HCT116 (cell line): ENCODE results near the gene RASSF5. TPM values are rescaled to one million over a fixed set of nuclear protein-coding genes. Genes with fewer than 3 reads are reported as not detected.

Source experiments
- ATAC-seq: fragments of 200-7000 bp; cut with Tn5 transposase; 2 replicates; pipeline ENCODE4 v1.9.1; 2020; ENCODE audit warnings: mild to moderate bottlenecking, moderate library complexity
- BruUV-seq: library from RNA; stranded (reverse); fragments of 400-500 nt; replicated peaks from 2 replicates; lab custom pipeline; 2021; lab: Mats Ljungman, UMichigan
- CTCF ChIA-PET: fragments of 300-600 bp; sonication (Branson Sonifier 250); formaldehyde crosslinking; loops from one replicate; lab custom pipeline; 2021; ENCODE audit warnings: antibody characterized with exemption; lab: Charles Lee
- POLR2A ChIA-PET: fragments of 300-600, 350-600 bp; sonication (Branson Sonifier 250); formaldehyde crosslinking; loops from one replicate; lab custom pipeline; 2021; ENCODE audit warnings: antibody characterized with exemption; lab: Charles Lee
- RAD21 ChIA-PET, 2 experiments: fragments of 300-600 bp; sonication (Branson Sonifier 250); formaldehyde crosslinking; loops; one replicate each; lab custom pipeline; 2023; ENCODE audit warnings: low total read pairs in 2 of 2; ENCODE audit not compliant: uncharacterized antibody in 2 of 2, unreplicated experiment in 2 of 2, low non-redundant PET in 1 of 2; lab: Charles Lee
- DNase-seq: peaks from one replicate; pipeline ENCODE4 v3.0.0-alpha.2; 2010; ENCODE audit warnings: low read depth, low spot score
- H2AFZ ChIP-seq: fragments of 200-600 bp; shearing (Covaris generic), sonication (generic); 2 replicates; pipeline ENCODE4 v1.6.1; 2017; ENCODE audit warnings: low read depth, mixed run types, mixed read lengths, antibody characterized with exemption, low read length; ENCODE audit not compliant: poor library complexity, severe bottlenecking
- H3K27ac ChIP-seq: 2 replicates; pipeline ENCODE4 v1.5.1; 2012; ENCODE audit warnings: low read depth, low read length
- H3K27me3 ChIP-seq: fragments of 200-600 bp; sonication (generic); 2 replicates; pipeline ENCODE4 v1.6.1; 2016; ENCODE audit warnings: mixed run types, low read length, mixed read lengths; ENCODE audit not compliant: insufficient read depth
- H3K36me3 ChIP-seq, 2 experiments: fragments of 200-500 bp in 1 of 2; fragments of 200-600 bp in 1 of 2; sonication (Bioruptor generic) in 1 of 2; sonication (generic) in 1 of 2; 2 replicates each; pipeline versions ENCODE4 v1.5.1 to v1.6.1; 2014 to 2016; ENCODE audit warnings: low read length in 2 of 2, inconsistent platforms in 1 of 2, mixed read lengths in 1 of 2, mixed run types in 1 of 2; ENCODE audit not compliant: insufficient read depth in 2 of 2, control insufficient read depth in 1 of 2
- H3K4me1 ChIP-seq, 2 experiments: fragments of 200-600 bp in 1 of 2; sonication (generic) in 1 of 2; 2 replicates each; pipeline versions ENCODE4 v1.5.1 to v1.6.1; 2012 to 2017; ENCODE audit warnings: low read length in 2 of 2, inconsistent platforms in 1 of 2, mild to moderate bottlenecking in 1 of 2, mixed read lengths in 1 of 2, mixed run types in 1 of 2, moderate library complexity in 1 of 2; ENCODE audit not compliant: insufficient read depth in 2 of 2, control insufficient read depth in 1 of 2
- H3K4me2 ChIP-seq: fragments of 200-600 bp; sonication (generic); 2 replicates; pipeline ENCODE4 v1.6.1; 2017; ENCODE audit warnings: mixed run types, low read length, mixed read lengths
- H3K4me3 ChIP-seq, 2 experiments: fragments of 200-600 bp in 1 of 2; sonication (generic) in 1 of 2; replicated peaks in 1 of 2; 2 replicates each; pipeline ENCODE4 v1.5.1; 2011 to 2016; ENCODE audit warnings: low read length in 2 of 2, control low read depth in 1 of 2, low read depth in 1 of 2, mild to moderate bottlenecking in 1 of 2, mixed read lengths in 1 of 2, mixed run types in 1 of 2
- H3K79me2 ChIP-seq: fragments of 200-600 bp; sonication (generic); 2 replicates; pipeline ENCODE4 v1.6.1; 2017; ENCODE audit warnings: mild to moderate bottlenecking, mixed run types, low read length, moderate library complexity, mixed read lengths; ENCODE audit not compliant: insufficient read depth
- H3K9ac ChIP-seq: fragments of 200-600 bp; sonication (generic); 2 replicates; pipeline ENCODE4 v1.6.1; 2016; ENCODE audit warnings: low read length, mixed read lengths
- H3K9me2 ChIP-seq: fragments of 200-600 bp; sonication (generic), shearing (Covaris generic); 2 replicates; pipeline ENCODE4 v1.6.1; 2017; ENCODE audit warnings: mixed run types, mild to moderate bottlenecking, moderate library complexity; ENCODE audit not compliant: insufficient read depth
- H3K9me3 ChIP-seq, 2 experiments: fragments of 200-500 bp in 1 of 2; fragments of 200-600 bp in 1 of 2; sonication (Bioruptor generic) in 1 of 2; sonication (generic) in 1 of 2; 2 replicates each; pipeline ENCODE4 v1.6.1; 2014 to 2017; ENCODE audit warnings: low read length in 2 of 2, mixed read lengths in 2 of 2, inconsistent platforms in 1 of 2, low read depth in 1 of 2, mild to moderate bottlenecking in 1 of 2, mixed run types in 1 of 2, moderate library complexity in 1 of 2; ENCODE audit not compliant: control insufficient read depth in 1 of 2, insufficient read depth in 1 of 2
- H4K20me1 ChIP-seq: fragments of 200-600 bp; sonication (generic), shearing (Covaris generic); 2 replicates; pipeline ENCODE4 v1.6.1; 2017; ENCODE audit warnings: mixed run types, mild to moderate bottlenecking, moderate library complexity; ENCODE audit not compliant: insufficient read depth
- ATF3 ChIP-seq: IDR thresholded peaks from 2 replicates; pipeline ENCODE4 v1.6.1; 2012
- CBX3 ChIP-seq: IDR thresholded peaks from 2 replicates; pipeline ENCODE4 v1.6.1; 2012; ENCODE audit warnings: low read depth
- CEBPB ChIP-seq: IDR thresholded peaks from 2 replicates; pipeline ENCODE4 v1.6.1; 2012; ENCODE audit warnings: low read depth
- CTCF ChIP-seq, 3 experiments: fragments of 200-600 bp in 1 of 3; sonication (generic) in 1 of 3; IDR thresholded peaks in 2 of 3; conservative IDR thresholded peaks in 1 of 3; 2 replicates each; pipeline ENCODE4 v1.5.1; 2012 to 2017; ENCODE audit warnings: low read depth in 2 of 3, low read length in 2 of 3, antibody characterized with exemption in 1 of 3, borderline replicate concordance in 1 of 3, control low read depth in 1 of 3, mild to moderate bottlenecking in 1 of 3, mixed read lengths in 1 of 3, mixed run types in 1 of 3, moderate library complexity in 1 of 3; ENCODE audit not compliant: insufficient read depth in 1 of 3
- EZH2 ChIP-seq: fragments of 200-600 bp; sonication (generic); IDR thresholded peaks from 2 replicates; pipeline ENCODE4 v1.6.1; 2017; ENCODE audit warnings: antibody characterized with exemption, mixed run types
- FOSL1 ChIP-seq: IDR thresholded peaks from 2 replicates; pipeline ENCODE4 v1.6.1; 2012; ENCODE audit warnings: low read depth
- JUND ChIP-seq: IDR thresholded peaks from 2 replicates; pipeline ENCODE4 v1.6.1; 2012
- MAX ChIP-seq: IDR thresholded peaks from 2 replicates; pipeline ENCODE4 v1.6.1; 2012
- POLR2A ChIP-seq: IDR thresholded peaks from 2 replicates; pipeline ENCODE4 v1.7.0; 2011; ENCODE audit warnings: borderline replicate concordance; ENCODE audit not compliant: insufficient read depth, insufficient read length; ENCODE audit errors: extremely low read depth
- POLR2AphosphoS5 ChIP-seq: IDR thresholded peaks from 2 replicates; pipeline ENCODE4 v1.6.1; 2011; ENCODE audit warnings: mild to moderate bottlenecking, low read depth, low read length, moderate library complexity
- RAD21 ChIP-seq: IDR thresholded peaks from 2 replicates; pipeline ENCODE4 v1.6.1; 2012; ENCODE audit warnings: low read depth, mild to moderate bottlenecking
- SIN3A ChIP-seq: IDR thresholded peaks from 2 replicates; pipeline ENCODE4 v1.6.1; 2012; ENCODE audit warnings: low read depth
- SP1 ChIP-seq: IDR thresholded peaks from 2 replicates; pipeline ENCODE4 v1.6.1; 2012; ENCODE audit warnings: low read depth
- SRF ChIP-seq: IDR thresholded peaks from 2 replicates; pipeline ENCODE4 v1.6.1; 2012; ENCODE audit warnings: low read depth
- TCF7L2 ChIP-seq: IDR thresholded peaks from 2 replicates; pipeline ENCODE4 v1.7.0; 2011; ENCODE audit warnings: borderline replicate concordance, inconsistent platforms; ENCODE audit not compliant: insufficient read depth, insufficient read length; ENCODE audit errors: extremely low read depth
- ZBTB33 ChIP-seq: IDR thresholded peaks from 2 replicates; pipeline ENCODE4 v1.6.1; 2011; ENCODE audit warnings: mild to moderate bottlenecking, low read length, moderate library complexity; ENCODE audit not compliant: insufficient replicate concordance; ENCODE audit errors: extremely low read depth
- ZNF274 ChIP-seq: fragments of 200-500 bp; sonication (Bioruptor generic); IDR thresholded peaks from 2 replicates; pipeline ENCODE4 v1.6.1; 2014; ENCODE audit warnings: mild to moderate bottlenecking, low read depth, low read length, inconsistent platforms
- intact Hi-C: fragments of 100-400 bp; cut with micrococcal nuclease; formaldehyde crosslinking; loops from 2 replicates; pipeline ENCODE4 v1.10.0; 2022
- total RNA-seq: library from RNA; stranded (reverse); gene quantifications from one replicate; pipeline ENCODE4 v1.2.1, GENCODE V29; 2021; ENCODE audit not compliant: unreplicated experiment

RASSF5 gene
- total RNA-seq, 1 experiment from 2014 or later, result 5.4 TPM

GRCh38 chr1:206518743-206519142 is 11.4 kb downstream of the RASSF5 start (continued):
- TF ChIP-seq TCF7L2, result no peak

- no peaks in the 10 kb centered on the region for H4K20me1 ChIP-seq
- no peaks in the 10 kb centered on the region for H3K36me3 ChIP-seq
- no peak overlapping the region for H3K4me3 ChIP-seq
- BruUV-seq, result no TSS peak
- no peak overlapping the region for H3K4me2 ChIP-seq
- no peaks in the 10 kb centered on the region for H3K79me2 ChIP-seq
- no peak overlapping the region for H2AFZ ChIP-seq
- ChIA-PET POLR2A (no interaction called here), RAD21 (no interaction called here), CTCF (interaction anchor here (1.4 kb wide), 1 partner anchor 91 kb away, joined by 3 read pairs; the partner anchor contains the start of gene EIF2D)
- peaks cover 9 to 17% of the 10 kb centered on the region in 2 experiments; a peak in 3 of 4 replicates for H3K4me1 ChIP-seq
- intact Hi-C loops, result no loop called here
- H3K9ac ChIP-seq, result no peak overlapping the region
- H3K9me2 ChIP-seq, result no peaks in the 10 kb centered on the region
- no peaks in the 10 kb centered on the region for H3K27me3 ChIP-seq
- H3K27ac ChIP-seq, result no peak overlapping the region
- no peak for ATAC-seq
- no peak for DNase-seq
- TF ChIP-seq ATF3 (no peak), EZH2 (no peak), SP1 (no peak), JUND (no peak), CEBPB (no peak), CBX3 (no peak), SIN3A (no peak), FOSL1 (no peak), ZBTB33 (no peak), MAX (no peak), POLR2AphosphoS5 (no peak), ZNF274 (no peak), RAD21 (no peak), POLR2A (no peak), SRF (no peak), CTCF (IDR thresholded peaks at IDR 0.05 in 2 of 3, conservative IDR thresholded peaks at IDR 0.05 in 1 of 3; ENCODE audit: borderline replicate concordance in 1 of 3, insufficient read depth in 1 of 3, low read depth in 2 of 3, low read length in 2 of 3) (no peak)
- H3K9me3 ChIP-seq, result no peaks in the 10 kb centered on the region
Observed at GRCh38 chr1:206521127-206521526, 13.8 kb downstream of the RASSF5 start.
